Rectal smooth muscle tissue (tissue), 1 donor: ENCODE data around the gene PTPN14.

ENCODE experiments used
- H3K27ac ChIP-seq: one replicate; pipeline ENCODE4 v1.7.0; 2013; ENCODE audit warnings: low read depth, low read length, inconsistent platforms
- H3K27me3 ChIP-seq: one replicate; pipeline ENCODE4 v1.7.0; 2013; ENCODE audit warnings: low read length; ENCODE audit not compliant: control insufficient read depth, insufficient read depth
- H3K36me3 ChIP-seq: one replicate; pipeline ENCODE4 v1.7.0; 2013; ENCODE audit warnings: low read length; ENCODE audit not compliant: control insufficient read depth, insufficient read depth
- H3K4me1 ChIP-seq: one replicate; pipeline ENCODE4 v1.7.0; 2013; ENCODE audit warnings: low read length; ENCODE audit not compliant: control insufficient read depth, insufficient read depth
- H3K4me3 ChIP-seq: one replicate; pipeline ENCODE4 v1.7.0; 2013; ENCODE audit warnings: low read length
- H3K9ac ChIP-seq: one replicate; pipeline ENCODE4 v1.7.0; 2013; ENCODE audit warnings: low read length

Gene PTPN14

DNA sequence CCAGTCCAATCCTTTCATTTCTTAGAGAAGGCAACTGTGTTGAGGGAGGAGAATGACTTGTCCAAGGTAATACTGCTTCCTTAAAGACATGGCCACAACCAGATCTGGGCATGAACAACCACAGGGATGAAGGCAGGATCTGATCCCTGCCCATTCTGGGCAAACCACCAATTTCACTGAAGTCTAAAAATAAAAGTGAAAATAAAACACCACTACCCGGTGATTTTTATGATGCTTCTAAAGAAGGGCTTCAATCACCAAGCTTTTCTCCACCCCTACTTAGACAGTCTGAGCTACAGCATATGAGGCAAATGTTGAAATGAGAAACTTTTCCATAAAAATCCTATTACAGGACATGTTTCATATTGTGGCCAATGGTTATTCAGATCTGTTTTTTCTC lies 133.0 kb downstream of the PTPN14 start:
- Histone ChIP-seq H3K36me3 (no peaks in the 10 kb centered on the region), H3K4me1 (peaks cover 20% of the 10 kb centered on the region), H3K27ac (peak overlapping the region; percentile 45), H3K27me3 (no peaks in the 10 kb centered on the region), H3K4me3 (no peak overlapping the region), H3K9ac (no peak overlapping the region)

DNA sequence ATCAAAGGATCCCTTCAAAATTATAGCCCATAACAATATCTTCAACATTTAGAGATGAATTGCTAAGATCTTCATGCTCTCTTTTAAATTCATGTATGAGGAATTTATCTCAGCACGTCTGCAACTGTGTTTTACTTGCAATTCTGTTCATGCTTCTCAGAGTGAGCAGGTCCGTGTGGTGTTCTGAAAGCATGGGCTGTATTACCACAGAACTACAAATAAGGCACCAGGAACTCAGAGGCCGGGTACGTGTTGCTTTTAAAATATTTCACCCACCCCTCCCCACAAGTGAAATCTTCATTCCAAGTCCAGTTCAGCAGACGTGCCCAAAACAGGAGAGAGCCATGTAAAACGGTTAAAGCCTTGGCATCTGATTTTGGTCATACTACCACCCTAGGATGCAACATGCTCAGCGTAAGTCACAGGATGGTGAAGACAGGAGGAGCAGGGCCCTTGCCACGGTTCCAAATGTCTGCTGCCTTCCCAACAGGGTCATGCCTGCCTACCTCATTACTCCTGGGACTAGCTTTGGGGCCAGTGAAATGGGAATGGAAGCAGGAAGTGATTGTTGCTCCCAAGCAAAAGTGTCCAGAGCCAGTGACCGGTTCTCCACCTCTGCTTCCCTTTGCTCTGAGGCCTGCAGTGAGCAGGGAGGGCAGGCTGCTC lies 133.7 kb downstream of the PTPN14 start:
- no peaks in the 10 kb centered on the region for H3K27me3 ChIP-seq
- H3K4me3 ChIP-seq, result no peak overlapping the region
- H3K27ac ChIP-seq, result peak overlapping the region; percentile 45
- H3K36me3 ChIP-seq, result no peaks in the 10 kb centered on the region
- H3K4me1 ChIP-seq, result peaks cover 20% of the 10 kb centered on the region
- no peak overlapping the region for H3K9ac ChIP-seq

DNA sequence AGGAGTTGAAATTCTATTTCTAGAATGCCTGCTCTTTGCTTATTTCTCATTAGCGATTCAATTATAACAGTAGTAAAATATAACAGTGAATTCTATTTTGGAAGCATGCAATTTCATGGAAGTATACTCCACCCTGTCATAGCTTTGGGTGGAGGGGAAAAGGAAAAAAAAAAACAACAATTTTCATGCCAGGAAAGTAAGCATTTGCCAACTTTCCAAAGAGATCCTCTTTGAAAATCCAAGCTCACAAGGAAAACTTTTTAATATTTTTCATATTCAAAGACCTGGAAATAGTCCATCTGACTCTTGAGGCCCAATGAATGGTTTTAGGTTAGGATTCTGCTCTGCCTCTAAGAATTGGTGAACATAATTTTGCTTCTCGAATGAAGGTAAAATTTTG lies 134.5 kb downstream of the PTPN14 start:
- Histone ChIP-seq H3K9ac (no peak overlapping the region), H3K4me1 (peaks cover 20% of the 10 kb centered on the region), H3K27me3 (no peaks in the 10 kb centered on the region), H3K4me3 (no peak overlapping the region), H3K27ac (no peak overlapping the region), H3K36me3 (no peaks in the 10 kb centered on the region)

DNA sequence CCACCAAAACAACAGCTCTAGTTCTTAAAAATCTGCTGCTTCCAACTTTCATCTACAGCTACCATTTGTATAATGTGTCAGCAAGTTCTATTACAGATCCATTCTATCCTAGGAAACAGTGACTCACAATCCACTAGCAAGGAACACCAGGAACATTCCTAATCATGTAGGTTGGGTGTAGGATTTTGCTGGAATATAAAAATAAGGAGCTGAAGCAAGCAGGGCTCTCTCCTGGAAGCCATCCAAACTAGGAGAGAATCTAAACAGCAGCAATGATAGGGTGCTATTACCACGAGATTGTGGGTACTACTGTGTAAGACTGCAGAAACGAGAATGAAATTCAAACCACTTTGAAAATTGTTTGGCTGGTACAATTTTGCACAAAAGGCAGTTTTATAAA lies 135.0 kb downstream of the PTPN14 start:
- Histone ChIP-seq H3K27ac (peak overlapping the region; percentile 6), H3K9ac (no peak overlapping the region), H3K4me1 (peaks cover 20% of the 10 kb centered on the region), H3K36me3 (no peaks in the 10 kb centered on the region), H3K27me3 (no peaks in the 10 kb centered on the region), H3K4me3 (no peak overlapping the region)

DNA sequence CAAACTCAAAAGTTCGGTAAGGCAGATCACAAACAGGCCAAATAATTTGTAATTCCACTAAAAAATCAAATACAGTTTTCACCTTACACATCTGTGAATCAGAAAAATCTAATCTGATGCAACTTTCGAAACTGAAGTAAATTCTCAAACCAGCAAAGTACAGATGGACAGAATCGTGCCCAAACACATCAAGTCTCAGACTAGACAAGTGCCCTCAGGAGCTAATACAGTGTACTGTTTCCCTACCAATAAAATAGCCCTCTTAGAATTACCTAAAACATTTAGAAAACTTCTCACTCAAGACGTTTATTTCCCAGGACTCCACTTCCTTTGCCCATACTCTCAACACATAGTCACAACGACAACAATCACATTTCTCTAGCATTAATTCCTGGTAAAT lies 136.3 kb downstream of the PTPN14 start:
- no peak overlapping the region for H3K4me3 ChIP-seq
- H3K27ac ChIP-seq, result no peak overlapping the region
- no peaks in the 10 kb centered on the region for H3K36me3 ChIP-seq
- H3K4me1 ChIP-seq, result peaks cover 18% of the 10 kb centered on the region
- H3K9ac ChIP-seq, result no peak overlapping the region
- H3K27me3 ChIP-seq, result no peaks in the 10 kb centered on the region

DNA sequence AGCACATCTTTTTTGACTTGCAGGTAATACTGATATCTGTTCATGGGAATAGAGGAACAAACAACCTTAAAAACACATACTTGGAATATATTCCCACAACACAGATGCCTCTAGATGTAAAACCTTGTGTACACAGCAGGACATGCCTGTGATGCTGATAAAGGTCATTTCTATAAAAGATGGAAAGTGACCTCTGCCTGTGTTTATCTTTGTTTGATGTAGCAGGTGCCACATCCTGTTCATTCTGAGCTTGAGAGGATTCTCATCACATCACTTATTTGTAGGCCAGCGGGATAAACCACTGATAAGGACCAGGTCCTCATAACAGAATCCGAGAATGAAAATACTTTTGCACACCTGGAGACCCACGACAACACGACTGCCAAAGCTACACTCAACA lies 136.7 kb downstream of the PTPN14 start:
- Histone ChIP-seq H3K36me3 (no peaks in the 10 kb centered on the region), H3K4me1 (peaks cover 18% of the 10 kb centered on the region), H3K27me3 (no peaks in the 10 kb centered on the region), H3K27ac (no peak overlapping the region), H3K4me3 (no peak overlapping the region), H3K9ac (no peak overlapping the region)

DNA sequence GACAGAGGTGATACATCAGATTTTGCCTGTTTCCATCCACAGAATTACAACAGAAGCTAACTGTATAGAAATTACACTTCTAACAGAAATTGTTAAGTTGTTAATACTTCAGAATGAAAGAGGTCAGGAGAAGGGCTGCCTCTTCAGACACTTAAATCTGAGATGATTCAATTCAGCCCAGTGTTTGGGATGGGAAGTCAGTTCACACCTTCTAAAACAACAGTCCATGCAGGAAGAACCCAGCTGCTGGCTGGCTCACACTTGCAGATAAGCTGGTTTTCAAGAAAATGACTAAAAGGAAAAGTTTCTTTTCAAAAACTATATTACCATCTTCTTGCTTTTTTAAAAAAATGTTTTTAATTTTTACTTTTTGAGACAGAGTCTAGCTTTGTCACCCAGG lies 138.1 kb downstream of the PTPN14 start:
- H3K27me3 ChIP-seq, result no peaks in the 10 kb centered on the region
- no peak overlapping the region for H3K27ac ChIP-seq
- H3K36me3 ChIP-seq, result no peaks in the 10 kb centered on the region
- no peak overlapping the region for H3K4me3 ChIP-seq
- H3K9ac ChIP-seq, result no peak overlapping the region
- peaks cover 15% of the 10 kb centered on the region for H3K4me1 ChIP-seq

DNA sequence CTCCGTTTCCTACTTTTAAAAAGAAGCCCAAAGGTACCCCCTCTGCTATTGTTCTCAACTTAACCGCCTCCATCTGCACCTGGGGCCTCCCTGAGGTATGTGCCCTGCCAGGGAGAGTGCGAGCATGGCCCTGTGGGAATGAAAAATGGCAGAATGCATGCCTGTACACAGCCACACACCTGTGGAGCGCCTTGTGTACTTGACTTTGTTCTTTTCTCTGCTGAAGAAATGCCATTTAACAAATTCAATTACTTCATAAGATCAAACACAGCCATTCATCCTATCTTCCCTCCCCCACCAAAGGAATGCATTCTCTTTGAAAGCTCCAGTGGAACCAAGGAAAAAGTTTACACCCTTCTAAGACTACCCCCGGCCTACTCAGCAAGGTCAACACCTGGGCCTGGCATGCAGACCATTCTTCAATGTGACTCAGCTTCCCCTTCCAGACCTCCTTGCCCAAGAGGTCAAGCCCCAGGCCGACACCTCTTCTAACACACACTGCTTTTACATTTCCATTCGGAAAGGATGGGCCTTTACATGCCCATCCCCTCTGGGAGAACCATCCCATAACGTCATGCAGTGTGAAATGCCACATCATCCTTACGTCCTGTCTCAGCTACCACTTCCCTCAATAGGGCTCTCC lies 146.7 kb downstream of the PTPN14 start:
- Histone ChIP-seq H3K9ac (no peak overlapping the region), H3K4me3 (no peak overlapping the region), H3K4me1 (no peaks in the 10 kb centered on the region), H3K27me3 (no peaks in the 10 kb centered on the region), H3K36me3 (no peaks in the 10 kb centered on the region), H3K27ac (no peak overlapping the region)

DNA sequence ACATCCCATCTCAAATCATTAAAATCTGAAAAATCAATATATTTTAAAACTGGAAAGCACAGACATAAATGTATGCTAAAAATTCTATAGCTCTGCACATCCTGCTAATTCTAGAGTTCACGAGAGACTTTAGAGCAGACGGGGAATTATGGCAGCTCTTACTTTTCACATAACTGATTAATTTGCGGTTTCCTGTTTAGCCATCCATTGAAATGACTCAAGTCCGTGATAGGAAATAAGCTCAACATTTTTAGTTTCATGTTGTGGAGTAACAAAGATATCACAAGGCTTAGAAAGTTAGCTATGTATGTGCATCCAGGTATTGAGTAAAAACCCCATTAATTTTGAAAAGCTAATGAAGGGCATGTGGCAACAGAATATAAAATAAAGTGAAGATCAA lies 147.2 kb downstream of the PTPN14 start:
- H3K36me3 ChIP-seq, result no peaks in the 10 kb centered on the region
- H3K4me1 ChIP-seq, result no peaks in the 10 kb centered on the region
- H3K27ac ChIP-seq, result no peak overlapping the region
- H3K4me3 ChIP-seq, result no peak overlapping the region
- no peaks in the 10 kb centered on the region for H3K27me3 ChIP-seq
- no peak overlapping the region for H3K9ac ChIP-seq

DNA sequence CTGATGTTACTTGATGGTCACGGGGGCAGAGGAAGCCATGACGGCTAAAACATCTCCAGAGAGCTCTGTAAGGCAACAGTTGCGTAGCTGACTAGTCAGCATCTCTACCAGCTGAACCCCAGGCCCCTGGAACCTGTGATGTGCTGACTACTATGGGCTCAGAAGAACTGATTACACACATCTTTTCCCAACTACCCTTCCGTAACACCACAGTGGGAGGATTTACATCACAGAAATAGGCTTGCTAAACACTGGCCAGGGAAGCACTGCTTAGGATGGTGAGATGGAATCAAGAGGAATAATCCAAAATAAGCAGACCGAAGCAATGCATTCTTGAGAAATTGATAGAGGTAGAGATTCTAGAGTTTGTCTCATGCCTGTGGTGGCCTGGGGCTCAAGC lies 148.0 kb downstream of the PTPN14 start:
- H3K27me3 ChIP-seq, result no peaks in the 10 kb centered on the region
- H3K27ac ChIP-seq, result no peak overlapping the region
- H3K9ac ChIP-seq, result no peak overlapping the region
- no peaks in the 10 kb centered on the region for H3K4me1 ChIP-seq
- H3K4me3 ChIP-seq, result no peak overlapping the region
- H3K36me3 ChIP-seq, result no peaks in the 10 kb centered on the region

DNA sequence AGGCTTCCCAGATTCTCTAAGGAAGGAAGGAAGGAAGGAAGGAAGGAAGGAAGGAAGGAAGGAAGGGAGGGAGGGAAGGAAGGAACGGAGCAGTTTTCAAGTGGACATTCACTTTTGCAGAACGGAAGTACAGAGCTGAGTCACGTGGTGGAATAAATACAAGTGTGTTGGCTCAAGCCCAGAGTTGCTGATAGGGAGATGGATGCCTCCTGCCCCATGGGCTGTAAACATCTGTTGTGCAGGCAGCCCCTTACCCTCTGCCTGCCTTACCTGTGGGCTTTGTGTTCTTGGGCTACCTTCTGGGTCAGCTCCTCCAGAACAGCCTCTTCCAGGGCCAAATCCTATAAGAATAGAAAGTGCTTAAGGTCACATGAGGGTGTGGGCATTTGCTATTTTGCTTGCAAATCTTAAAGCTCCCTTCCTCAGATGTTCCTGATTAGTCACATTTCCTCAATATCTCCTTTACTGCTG lies 148.8 kb downstream of the PTPN14 start:
- no peak overlapping the region for H3K27ac ChIP-seq
- no peak overlapping the region for H3K9ac ChIP-seq
- H3K4me1 ChIP-seq, result no peaks in the 10 kb centered on the region
- H3K4me3 ChIP-seq, result no peak overlapping the region
- H3K36me3 ChIP-seq, result no peaks in the 10 kb centered on the region
- H3K27me3 ChIP-seq, result no peaks in the 10 kb centered on the region

DNA sequence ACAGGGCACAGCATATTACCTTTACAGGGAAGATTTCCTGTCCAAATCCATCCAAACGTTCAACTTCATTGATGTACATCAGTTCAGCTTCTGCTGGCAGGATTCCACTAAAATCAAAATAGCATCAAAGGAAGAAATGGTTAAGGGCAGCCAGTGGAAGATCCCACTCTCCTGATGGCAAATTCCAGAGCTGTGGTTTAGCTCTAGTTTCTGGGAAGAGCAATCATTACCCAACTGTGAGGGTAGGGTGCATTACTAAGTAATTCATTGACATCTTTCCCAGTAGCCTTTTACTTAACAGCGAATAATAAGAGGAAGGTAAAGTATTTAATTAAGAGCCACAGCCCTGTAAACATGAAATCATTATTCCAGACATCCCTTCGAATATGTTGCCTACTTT lies 149.7 kb downstream of the PTPN14 start:
- H3K27me3 ChIP-seq, result no peaks in the 10 kb centered on the region
- H3K4me3 ChIP-seq, result no peak overlapping the region
- no peaks in the 10 kb centered on the region for H3K4me1 ChIP-seq
- H3K9ac ChIP-seq, result no peak overlapping the region
- H3K36me3 ChIP-seq, result no peaks in the 10 kb centered on the region
- H3K27ac ChIP-seq, result no peak overlapping the region

DNA sequence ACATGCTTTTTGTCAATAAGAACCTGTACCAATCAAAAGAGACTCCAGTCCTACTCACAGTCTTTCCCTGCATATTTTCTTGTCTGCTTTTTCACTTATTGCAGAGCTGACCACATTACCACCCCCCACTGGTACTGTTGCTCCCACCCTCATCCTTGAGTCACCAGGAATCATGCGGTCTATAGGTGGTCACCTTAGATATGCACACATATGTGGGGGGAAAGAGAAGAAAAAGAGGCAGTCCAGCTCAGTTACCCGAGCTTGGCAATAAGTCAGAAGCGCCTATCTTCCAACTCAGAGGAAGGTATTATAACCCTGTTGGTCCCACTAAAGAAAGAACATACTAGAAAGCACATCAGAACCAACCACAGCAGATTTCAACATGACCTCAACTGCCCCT lies 151.3 kb downstream of the PTPN14 start:
- Histone ChIP-seq H3K9ac (no peak overlapping the region), H3K4me1 (no peaks in the 10 kb centered on the region), H3K36me3 (no peaks in the 10 kb centered on the region), H3K27ac (no peak overlapping the region), H3K4me3 (no peak overlapping the region), H3K27me3 (no peaks in the 10 kb centered on the region)
